Keratinocyte (primary cell): Measurements from ENCODE around the gene AHRR.

Source experiments
- CTCF ChIP-seq, 3 experiments: IDR thresholded peaks in 1 of 3; conservative IDR thresholded peaks in 1 of 3; optimal IDR thresholded peaks in 1 of 3; 2 replicates in 2 of 3; 3 replicates in 1 of 3; pipeline versions ENCODE3 to v1.5.1; 2011; ENCODE audit warnings: low read length in 3 of 3, mild to moderate bottlenecking in 3 of 3, moderate library complexity in 2 of 3, control low read depth in 1 of 3, inconsistent platforms in 1 of 3; ENCODE audit not compliant: insufficient read depth in 2 of 3; ENCODE audit errors: extremely low read depth in 1 of 3
- EZH2 ChIP-seq: IDR thresholded peaks from one replicate; pipeline ENCODE4 v1.6.1; 2012; ENCODE audit warnings: inconsistent platforms, mild to moderate bottlenecking, low read length, moderate library complexity

GRCh38 chr5:474840-475661 is 153.5 kb downstream of the AHRR start:
- TF ChIP-seq EZH2 (no peak), CTCF (optimal IDR thresholded peaks at IDR 0.05 in 1 of 3, IDR thresholded peaks at IDR 0.05 in 1 of 3, conservative IDR thresholded peaks at IDR 0.05 in 1 of 3; ENCODE audit: extremely low read depth in 1 of 3, insufficient read depth in 2 of 3, low read length in 3 of 3) (no peak)
